HUDEP-2 (cell line): ENCODE measurements around the gene KIF16B.
"Not testable (repeated sequence)": the region's sequence is repeated elsewhere in the genome, so short reads cannot be mapped to it uniquely, and the experiment has no call there.

Source experiments
- DNase-seq, 76 experiments: peaks; one replicate each; lab custom pipeline; 2025; ENCODE audit not compliant: unreplicated experiment in 76 of 76; lab: John Stamatoyannopoulos, UW

Gene KIF16B

DNA sequence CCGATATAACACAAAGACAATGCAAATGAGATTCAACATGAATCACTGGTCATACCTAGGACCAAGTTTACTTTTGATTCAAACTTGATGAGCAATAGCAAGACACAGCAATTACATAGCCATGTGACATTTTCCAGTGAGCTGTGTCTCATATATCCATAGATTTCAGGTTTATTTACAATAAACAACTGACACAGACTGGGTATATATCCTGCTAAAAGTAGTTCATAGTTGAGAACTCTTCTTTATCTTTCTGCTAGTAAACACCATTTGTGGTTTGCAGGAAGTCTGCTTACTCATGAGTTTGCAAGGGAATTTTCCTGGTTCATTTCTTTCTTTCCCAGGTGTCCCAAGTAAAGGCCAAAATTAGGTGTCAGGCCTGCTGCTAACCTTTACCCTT is 343.4 kb downstream of the KIF16B start:
- DNase-seq: no peak

DNA sequence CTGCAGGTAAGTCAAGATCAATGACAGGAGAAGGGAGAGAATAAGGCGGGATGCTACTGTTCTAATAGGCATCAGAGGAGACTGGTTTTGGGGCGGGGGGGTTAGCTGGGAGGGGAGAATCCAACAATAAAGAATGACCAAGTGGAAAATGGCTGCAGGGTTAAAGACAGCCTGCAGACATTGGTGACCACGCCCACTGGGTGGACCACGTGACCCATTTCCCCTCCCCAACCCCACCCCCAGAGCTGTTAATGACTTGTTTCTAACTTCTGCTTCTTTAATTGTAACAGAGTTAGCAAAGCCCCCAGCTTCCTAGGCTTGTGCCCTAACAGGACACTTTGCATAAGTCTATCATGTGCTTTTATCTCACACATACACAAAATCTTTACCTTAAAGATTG is 344.5 kb downstream of the KIF16B start:
- no peak for DNase-seq

GRCh38 chr20:16226961-16227360 is 346.3 kb downstream of the KIF16B start:
- DNase-seq: not testable (repeated sequence)

- DNase-seq: no peak
These were observed 348.4 kb downstream of the KIF16B start for GRCh38 chr20:16224836-16225235.

GRCh38 chr20:16222859-16223411 is 350.3 kb downstream of the KIF16B start:
- DNase-seq: peak in 1 of 76 experiments; percentile 2
